H9 (cell line): ENCODE measurements around the gene HCN4. TPM values are rescaled to one million over a fixed set of nuclear protein-coding genes. Genes with fewer than 3 reads are reported as not detected.

Source experiments
- DNase-seq: peaks from one replicate; pipeline ENCODE4 v3.0.0-alpha.2; 2017
- H2AFZ ChIP-seq: one replicate; pipeline ENCODE4 v1.6.1; 2013; ENCODE audit warnings: mild to moderate bottlenecking, low read length, control low read depth, moderate library complexity
- H2AK5ac ChIP-seq: 2 replicates; pipeline ENCODE4 v1.6.1; 2013; ENCODE audit warnings: low read length, control low read depth, mixed read lengths; ENCODE audit not compliant: insufficient read length
- H2BK120ac ChIP-seq: one replicate; pipeline ENCODE4 v1.6.1; 2013; ENCODE audit warnings: low read depth, mild to moderate bottlenecking, low read length, control low read depth, inconsistent platforms; ENCODE audit not compliant: poor library complexity, severe bottlenecking
- H2BK12ac ChIP-seq: 2 replicates; pipeline ENCODE4 v1.6.1; 2013; ENCODE audit warnings: low read length, control low read depth, mixed read lengths, low read depth; ENCODE audit not compliant: insufficient read length
- H2BK15ac ChIP-seq: 2 replicates; pipeline ENCODE4 v1.6.1; 2013; ENCODE audit warnings: low read depth, low read length, control low read depth
- H2BK20ac ChIP-seq: one replicate; pipeline ENCODE4 v1.6.1; 2013; ENCODE audit warnings: low read depth, mild to moderate bottlenecking, low read length, control low read depth, inconsistent platforms; ENCODE audit not compliant: poor library complexity, severe bottlenecking
- H2BK5ac ChIP-seq: 2 replicates; pipeline ENCODE4 v1.6.1; 2013; ENCODE audit warnings: low read length, control low read depth, mixed read lengths; ENCODE audit not compliant: insufficient read length
- H3K14ac ChIP-seq: 2 replicates; pipeline ENCODE4 v1.6.1; 2013; ENCODE audit warnings: low read length, control low read depth; ENCODE audit not compliant: insufficient read depth
- H3K18ac ChIP-seq: 2 replicates; pipeline ENCODE4 v1.6.1; 2013; ENCODE audit warnings: low read depth, mild to moderate bottlenecking, mixed read lengths, low read length, control low read depth; ENCODE audit not compliant: insufficient read length
- H3K23ac ChIP-seq: 2 replicates; pipeline ENCODE4 v1.6.1; 2013; ENCODE audit warnings: low read length, control low read depth, mixed read lengths, low read depth; ENCODE audit not compliant: insufficient read length
- H3K23me2 ChIP-seq: 2 replicates; pipeline ENCODE4 v1.6.1; 2013; ENCODE audit warnings: low read depth, mild to moderate bottlenecking, mixed read lengths, low read length, control low read depth; ENCODE audit not compliant: insufficient read length, poor library complexity, severe bottlenecking
- H3K27ac ChIP-seq: 2 replicates; pipeline ENCODE4 v1.5.1; 2013; ENCODE audit warnings: low read length, control low read depth, mixed read lengths, low read depth; ENCODE audit not compliant: insufficient read length
- H3K27me3 ChIP-seq: 2 replicates; pipeline ENCODE4 v1.6.1; 2013; ENCODE audit warnings: low read length, control low read depth, inconsistent platforms; ENCODE audit not compliant: insufficient read depth
- H3K4ac ChIP-seq: 2 replicates; pipeline ENCODE4 v1.6.1; 2013; ENCODE audit warnings: low read depth, mild to moderate bottlenecking, control low read depth, inconsistent platforms, low read length, moderate library complexity
- H3K4me1 ChIP-seq: 2 replicates; pipeline ENCODE4 v1.6.1; 2013; ENCODE audit warnings: low read length, control low read depth, inconsistent platforms; ENCODE audit not compliant: insufficient read depth
- H3K4me2 ChIP-seq: 2 replicates; pipeline ENCODE4 v1.6.1; 2013; ENCODE audit warnings: low read length, control low read depth, mixed read lengths; ENCODE audit not compliant: insufficient read length, insufficient read depth
- H3K56ac ChIP-seq: 2 replicates; pipeline ENCODE4 v1.6.1; 2013; ENCODE audit warnings: low read depth, mild to moderate bottlenecking, mixed read lengths, low read length, control low read depth; ENCODE audit not compliant: insufficient read length
- H3K79me1 ChIP-seq: 2 replicates; pipeline ENCODE4 v1.6.1; 2013; ENCODE audit warnings: low read depth, mild to moderate bottlenecking, moderate library complexity, low read length, control low read depth, inconsistent platforms; ENCODE audit not compliant: insufficient read depth, poor library complexity, severe bottlenecking
- H3K79me2 ChIP-seq: 2 replicates; pipeline ENCODE4 v1.6.1; 2013; ENCODE audit warnings: low read length, control low read depth, inconsistent platforms; ENCODE audit not compliant: insufficient read depth
- H3K9ac ChIP-seq: 2 replicates; pipeline ENCODE4 v1.6.1; 2013; ENCODE audit warnings: low read length, control low read depth, mixed read lengths; ENCODE audit not compliant: insufficient read length; ENCODE audit errors: extremely low read depth
- H3K9me3 ChIP-seq: one replicate; pipeline ENCODE4 v1.6.1; 2013; ENCODE audit warnings: low read depth, low read length, inconsistent platforms; ENCODE audit not compliant: control insufficient read depth
- H3T11ph ChIP-seq: one replicate; pipeline ENCODE4 v1.6.1; 2013; ENCODE audit warnings: mild to moderate bottlenecking, low read length, control low read depth, inconsistent platforms
- H4K20me1 ChIP-seq: one replicate; pipeline ENCODE4 v1.6.1; 2013; ENCODE audit not compliant: control insufficient read depth, insufficient read length, insufficient read depth
- H4K5ac ChIP-seq: 2 replicates; pipeline ENCODE4 v1.6.1; 2013; ENCODE audit warnings: low read depth, mild to moderate bottlenecking, mixed read lengths, low read length, control low read depth; ENCODE audit not compliant: insufficient read length
- H4K8ac ChIP-seq: replicated peaks from 2 replicates; pipeline ENCODE4 v1.6.1; 2013; ENCODE audit warnings: low read length, control low read depth, mixed read lengths, low read depth; ENCODE audit not compliant: insufficient read length
- H4K91ac ChIP-seq: 2 replicates; pipeline ENCODE4 v1.6.1; 2013; ENCODE audit warnings: low read depth, mild to moderate bottlenecking, moderate library complexity, mixed read lengths, low read length, control low read depth; ENCODE audit not compliant: insufficient read length
- H3K27ac Mint-ChIP-seq, 3 experiments: 2 replicates in 2 of 3; 3 replicates in 1 of 3; pipeline ENCODE4 v1.8.0; 2020 to 2021; ENCODE audit warnings: mixed read lengths in 3 of 3, mild to moderate bottlenecking in 1 of 3, moderate library complexity in 1 of 3
- H3K27me3 Mint-ChIP-seq: 2 replicates; pipeline ENCODE4 v1.8.0; 2021; ENCODE audit warnings: low read depth, mild to moderate bottlenecking, moderate library complexity, mixed read lengths
- H3K36me3 Mint-ChIP-seq, 3 experiments: 2 replicates in 2 of 3; 3 replicates in 1 of 3; pipeline ENCODE4 v1.8.0; 2020 to 2021; ENCODE audit warnings: low read depth in 3 of 3, mixed read lengths in 3 of 3; ENCODE audit not compliant: insufficient read depth in 1 of 3
- H3K4me1 Mint-ChIP-seq, 2 experiments: 2 replicates each; pipeline ENCODE4 v1.8.0; 2020; ENCODE audit warnings: mixed read lengths in 2 of 2
- H3K4me3 Mint-ChIP-seq, 2 experiments: 2 replicates in 1 of 2; 3 replicates in 1 of 2; pipeline ENCODE4 v1.8.0; 2020 to 2021; ENCODE audit warnings: mild to moderate bottlenecking in 2 of 2, mixed read lengths in 2 of 2, moderate library complexity in 1 of 2
- H3K9me3 Mint-ChIP-seq, 2 experiments: 2 replicates in 1 of 2; 3 replicates in 1 of 2; pipeline ENCODE4 v1.8.0; 2020; ENCODE audit warnings: mild to moderate bottlenecking in 2 of 2, mixed read lengths in 2 of 2, moderate library complexity in 1 of 2
- WGBS: extraction: QIAGEN DNeasy Blood & Tissue Kit; methylation state at CpG from one replicate; pipeline ENCODE4 v1.1.7; 2013; ENCODE audit warnings: missing lambda C conversion rate, low lambda C conversion rate, mixed read lengths; ENCODE audit not compliant: insufficient read length; ENCODE audit errors: extremely low coverage; 5-methylcytosine and 5-hydroxymethylcytosine counted together
- total RNA-seq: library from RNA; stranded (reverse); gene quantifications from 2 replicates; pipeline ENCODE4 v1.2.1, GENCODE V29; 2021
- TF ChIP-seq, protein P1 (sequence below): fragments of 200-600 bp; sonication (generic); conservative IDR thresholded peaks from 3 replicates; pipeline ENCODE4 v1.8.0; 2021; ENCODE audit warnings: antibody characterized with exemption, mild to moderate bottlenecking

HCN4 gene
- total RNA-seq, 1 experiment from 2014 or later: 10.5 TPM

DNA sequence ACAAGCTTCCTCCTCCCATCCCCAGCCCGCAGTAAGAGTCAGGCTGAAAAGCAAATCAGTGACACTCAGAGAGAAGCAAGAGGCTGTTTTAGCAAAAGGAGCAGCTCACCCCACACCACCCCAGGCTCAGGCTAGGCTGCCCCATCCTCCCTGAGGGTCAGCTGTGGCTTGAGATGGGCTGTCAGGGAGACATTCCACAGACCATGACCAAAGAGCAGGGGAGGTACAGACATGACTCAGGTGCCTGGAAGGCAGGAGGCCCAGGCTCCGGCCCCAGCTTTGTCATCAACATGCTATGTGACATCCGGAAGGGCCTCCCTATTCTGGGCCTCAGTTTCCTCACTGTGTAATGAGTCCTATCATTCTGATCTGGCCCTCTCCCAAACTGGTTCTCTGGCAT is 24.7 kb downstream of the HCN4 start:
- Histone ChIP-seq H4K5ac (no peak overlapping the region), H3K56ac (no peak overlapping the region), H4K8ac (no peak overlapping the region), H3K4me1 (peaks cover 3% of the 10 kb centered on the region; the same call in 1 of the 2 replicates), H3K79me1 (peaks cover 4% of the 10 kb centered on the region), H2BK120ac (no peak overlapping the region), H2BK20ac (no peak overlapping the region), H4K91ac (no peak overlapping the region), H2BK15ac (no peak overlapping the region), H2AFZ (no peak overlapping the region), H2BK5ac (no peak overlapping the region), H3K9ac (no peak overlapping the region), H2AK5ac (no peak overlapping the region), H3K79me2 (no peaks in the 10 kb centered on the region), H3K18ac (no peak overlapping the region), H3K14ac (no peak overlapping the region), H3K23ac (no peak overlapping the region), H3K23me2 (no peaks in the 10 kb centered on the region), H3K4me2 (no peak overlapping the region), H4K20me1 (peaks cover 5% of the 10 kb centered on the region), H3K27me3 (no peaks in the 10 kb centered on the region), H2BK12ac (no peak overlapping the region), H3K4ac (no peak overlapping the region), H3K9me3 (no peaks in the 10 kb centered on the region), H3K27ac (no peak overlapping the region), H3T11ph (no peak overlapping the region)
- H3K36me3 Mint-ChIP-seq: peaks cover 19 to 23% (median 19%) of the 10 kb centered on the region in 3 experiments; a peak in 6 of 7 replicates
- H3K27ac Mint-ChIP-seq: no peak overlapping the region
- no CpG with 5 or more reads among the region's 3 CpGs for WGBS
- no peak overlapping the region for H3K4me3 Mint-ChIP-seq
- peaks cover 10 to 12% of the 10 kb centered on the region in 2 experiments for H3K4me1 Mint-ChIP-seq
- no peaks in the 10 kb centered on the region; a peak in 1 of 5 replicates for H3K9me3 Mint-ChIP-seq
- no peak for DNase-seq
- no peaks in the 10 kb centered on the region; the same call in 1 of the 2 replicates for H3K27me3 Mint-ChIP-seq
- TF ChIP-seq, protein P1, sequence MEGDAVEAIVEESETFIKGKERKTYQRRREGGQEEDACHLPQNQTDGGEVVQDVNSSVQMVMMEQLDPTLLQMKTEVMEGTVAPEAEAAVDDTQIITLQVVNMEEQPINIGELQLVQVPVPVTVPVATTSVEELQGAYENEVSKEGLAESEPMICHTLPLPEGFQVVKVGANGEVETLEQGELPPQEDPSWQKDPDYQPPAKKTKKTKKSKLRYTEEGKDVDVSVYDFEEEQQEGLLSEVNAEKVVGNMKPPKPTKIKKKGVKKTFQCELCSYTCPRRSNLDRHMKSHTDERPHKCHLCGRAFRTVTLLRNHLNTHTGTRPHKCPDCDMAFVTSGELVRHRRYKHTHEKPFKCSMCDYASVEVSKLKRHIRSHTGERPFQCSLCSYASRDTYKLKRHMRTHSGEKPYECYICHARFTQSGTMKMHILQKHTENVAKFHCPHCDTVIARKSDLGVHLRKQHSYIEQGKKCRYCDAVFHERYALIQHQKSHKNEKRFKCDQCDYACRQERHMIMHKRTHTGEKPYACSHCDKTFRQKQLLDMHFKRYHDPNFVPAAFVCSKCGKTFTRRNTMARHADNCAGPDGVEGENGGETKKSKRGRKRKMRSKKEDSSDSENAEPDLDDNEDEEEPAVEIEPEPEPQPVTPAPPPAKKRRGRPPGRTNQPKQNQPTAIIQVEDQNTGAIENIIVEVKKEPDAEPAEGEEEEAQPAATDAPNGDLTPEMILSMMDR: no peak
